ENCODE results near the gene TMEM204.

- TF ChIP-seq CTCF (IDR thresholded peaks at IDR 0.05 in 4 of 5, conservative IDR thresholded peaks at IDR 0.05 in 1 of 5) (no peak), POLR2A (IDR thresholded peaks at IDR 0.05) (no peak)
Measured at GRCh38 chr16:1512774-1513173, 20.7 kb upstream of the TMEM204 start.
